Measurements from ENCODE around the gene COBL.

- no peak for TF ChIP-seq CTCF (conservative IDR thresholded peaks at IDR 0.05; ENCODE audit: low read length)
- no peak for TF ChIP-seq EZH2phosphoT487 (IDR thresholded peaks at IDR 0.05; ENCODE audit: borderline replicate concordance)
These were observed 213.8 kb downstream of the COBL start for GRCh38 chr7:51102828-51103227.

All from Loucy (cell line).